ENCODE data around the gene LCN2.

GRCh38 chr9:128163027-128163515 lies 13.8 kb downstream of the LCN2 start:
- TF ChIP-seq ZNF274 (IDR thresholded peaks at IDR 0.05; ENCODE audit: low read depth, low read length) = no peak
- TF ChIP-seq SUZ12 (IDR thresholded peaks at IDR 0.05; ENCODE audit: extremely low read depth, insufficient read depth, insufficient read length) = no peak
